ENCODE measurements around the gene ZAR1L.

GRCh38 chr13:32354040-32354439 lies 38.9 kb upstream of the ZAR1L start:
- TF ChIP-seq RAD21 (conservative IDR thresholded peaks at IDR 0.05 in 1 of 2, IDR thresholded peaks at IDR 0.05 in 1 of 2) (no peak), CHD2 (IDR thresholded peaks at IDR 0.05; ENCODE audit: low read length, partially characterized antibody) (no peak), REST (IDR thresholded peaks at IDR 0.05) (no peak), CTCF (IDR thresholded peaks at IDR 0.05) (no peak), NR3C1 (IDR thresholded peaks at IDR 0.05) (no peak), EP300 (IDR thresholded peaks at IDR 0.05) (no peak), POLR2A (IDR thresholded peaks at IDR 0.05; ENCODE audit: low read length) (no peak), POLR2AphosphoS2 (conservative IDR thresholded peaks at IDR 0.05; ENCODE audit: low read length) (no peak)

Measured in A549 (cell line).